HCT116 (cell line): ENCODE results near the gene XDH. TPM values are rescaled to one million over a fixed set of nuclear protein-coding genes. Genes with fewer than 3 reads are reported as not detected.

ENCODE experiments used
- ATAC-seq: fragments of 200-7000 bp; cut with Tn5 transposase; 2 replicates; pipeline ENCODE4 v1.9.1; 2020; ENCODE audit warnings: mild to moderate bottlenecking, moderate library complexity
- BruUV-seq: library from RNA; stranded (reverse); fragments of 400-500 nt; replicated peaks from 2 replicates; lab custom pipeline; 2021; lab: Mats Ljungman, UMichigan
- CTCF ChIA-PET: fragments of 300-600 bp; sonication (Branson Sonifier 250); formaldehyde crosslinking; loops from one replicate; lab custom pipeline; 2021; ENCODE audit warnings: antibody characterized with exemption; lab: Charles Lee
- POLR2A ChIA-PET: fragments of 300-600, 350-600 bp; sonication (Branson Sonifier 250); formaldehyde crosslinking; loops from one replicate; lab custom pipeline; 2021; ENCODE audit warnings: antibody characterized with exemption; lab: Charles Lee
- RAD21 ChIA-PET, 2 experiments: fragments of 300-600 bp; sonication (Branson Sonifier 250); formaldehyde crosslinking; loops; one replicate each; lab custom pipeline; 2023; ENCODE audit warnings: low total read pairs in 2 of 2; ENCODE audit not compliant: uncharacterized antibody in 2 of 2, unreplicated experiment in 2 of 2, low non-redundant PET in 1 of 2; lab: Charles Lee
- DNase-seq: peaks from one replicate; pipeline ENCODE4 v3.0.0-alpha.2; 2010; ENCODE audit warnings: low read depth, low spot score
- H2AFZ ChIP-seq: fragments of 200-600 bp; shearing (Covaris generic), sonication (generic); 2 replicates; pipeline ENCODE4 v1.6.1; 2017; ENCODE audit warnings: low read depth, mixed run types, mixed read lengths, antibody characterized with exemption, low read length; ENCODE audit not compliant: poor library complexity, severe bottlenecking
- H3K27ac ChIP-seq: 2 replicates; pipeline ENCODE4 v1.5.1; 2012; ENCODE audit warnings: low read depth, low read length
- H3K27me3 ChIP-seq: fragments of 200-600 bp; sonication (generic); 2 replicates; pipeline ENCODE4 v1.6.1; 2016; ENCODE audit warnings: mixed run types, low read length, mixed read lengths; ENCODE audit not compliant: insufficient read depth
- H3K36me3 ChIP-seq, 2 experiments: fragments of 200-500 bp in 1 of 2; fragments of 200-600 bp in 1 of 2; sonication (Bioruptor generic) in 1 of 2; sonication (generic) in 1 of 2; 2 replicates each; pipeline versions ENCODE4 v1.5.1 to v1.6.1; 2014 to 2016; ENCODE audit warnings: low read length in 2 of 2, inconsistent platforms in 1 of 2, mixed read lengths in 1 of 2, mixed run types in 1 of 2; ENCODE audit not compliant: insufficient read depth in 2 of 2, control insufficient read depth in 1 of 2
- H3K4me1 ChIP-seq, 2 experiments: fragments of 200-600 bp in 1 of 2; sonication (generic) in 1 of 2; 2 replicates each; pipeline versions ENCODE4 v1.5.1 to v1.6.1; 2012 to 2017; ENCODE audit warnings: low read length in 2 of 2, inconsistent platforms in 1 of 2, mild to moderate bottlenecking in 1 of 2, mixed read lengths in 1 of 2, mixed run types in 1 of 2, moderate library complexity in 1 of 2; ENCODE audit not compliant: insufficient read depth in 2 of 2, control insufficient read depth in 1 of 2
- H3K4me2 ChIP-seq: fragments of 200-600 bp; sonication (generic); 2 replicates; pipeline ENCODE4 v1.6.1; 2017; ENCODE audit warnings: mixed run types, low read length, mixed read lengths
- H3K4me3 ChIP-seq, 2 experiments: fragments of 200-600 bp in 1 of 2; sonication (generic) in 1 of 2; replicated peaks in 1 of 2; 2 replicates each; pipeline ENCODE4 v1.5.1; 2011 to 2016; ENCODE audit warnings: low read length in 2 of 2, control low read depth in 1 of 2, low read depth in 1 of 2, mild to moderate bottlenecking in 1 of 2, mixed read lengths in 1 of 2, mixed run types in 1 of 2
- H3K79me2 ChIP-seq: fragments of 200-600 bp; sonication (generic); 2 replicates; pipeline ENCODE4 v1.6.1; 2017; ENCODE audit warnings: mild to moderate bottlenecking, mixed run types, low read length, moderate library complexity, mixed read lengths; ENCODE audit not compliant: insufficient read depth
- H3K9ac ChIP-seq: fragments of 200-600 bp; sonication (generic); 2 replicates; pipeline ENCODE4 v1.6.1; 2016; ENCODE audit warnings: low read length, mixed read lengths
- H3K9me2 ChIP-seq: fragments of 200-600 bp; sonication (generic), shearing (Covaris generic); 2 replicates; pipeline ENCODE4 v1.6.1; 2017; ENCODE audit warnings: mixed run types, mild to moderate bottlenecking, moderate library complexity; ENCODE audit not compliant: insufficient read depth
- H3K9me3 ChIP-seq, 2 experiments: fragments of 200-500 bp in 1 of 2; fragments of 200-600 bp in 1 of 2; sonication (Bioruptor generic) in 1 of 2; sonication (generic) in 1 of 2; 2 replicates each; pipeline ENCODE4 v1.6.1; 2014 to 2017; ENCODE audit warnings: low read length in 2 of 2, mixed read lengths in 2 of 2, inconsistent platforms in 1 of 2, low read depth in 1 of 2, mild to moderate bottlenecking in 1 of 2, mixed run types in 1 of 2, moderate library complexity in 1 of 2; ENCODE audit not compliant: control insufficient read depth in 1 of 2, insufficient read depth in 1 of 2
- H4K20me1 ChIP-seq: fragments of 200-600 bp; sonication (generic), shearing (Covaris generic); 2 replicates; pipeline ENCODE4 v1.6.1; 2017; ENCODE audit warnings: mixed run types, mild to moderate bottlenecking, moderate library complexity; ENCODE audit not compliant: insufficient read depth
- CBX3 ChIP-seq: IDR thresholded peaks from 2 replicates; pipeline ENCODE4 v1.6.1; 2012; ENCODE audit warnings: low read depth
- CEBPB ChIP-seq: IDR thresholded peaks from 2 replicates; pipeline ENCODE4 v1.6.1; 2012; ENCODE audit warnings: low read depth
- CTCF ChIP-seq, 3 experiments: fragments of 200-600 bp in 1 of 3; sonication (generic) in 1 of 3; IDR thresholded peaks in 2 of 3; conservative IDR thresholded peaks in 1 of 3; 2 replicates each; pipeline ENCODE4 v1.5.1; 2012 to 2017; ENCODE audit warnings: low read depth in 2 of 3, low read length in 2 of 3, antibody characterized with exemption in 1 of 3, borderline replicate concordance in 1 of 3, control low read depth in 1 of 3, mild to moderate bottlenecking in 1 of 3, mixed read lengths in 1 of 3, mixed run types in 1 of 3, moderate library complexity in 1 of 3; ENCODE audit not compliant: insufficient read depth in 1 of 3
- EGR1 ChIP-seq: IDR thresholded peaks from 2 replicates; pipeline ENCODE4 v1.6.1; 2012; ENCODE audit warnings: low read depth
- EZH2 ChIP-seq: fragments of 200-600 bp; sonication (generic); IDR thresholded peaks from 2 replicates; pipeline ENCODE4 v1.6.1; 2017; ENCODE audit warnings: antibody characterized with exemption, mixed run types
- JUND ChIP-seq: IDR thresholded peaks from 2 replicates; pipeline ENCODE4 v1.6.1; 2012
- MAX ChIP-seq: IDR thresholded peaks from 2 replicates; pipeline ENCODE4 v1.6.1; 2012
- RAD21 ChIP-seq: IDR thresholded peaks from 2 replicates; pipeline ENCODE4 v1.6.1; 2012; ENCODE audit warnings: low read depth, mild to moderate bottlenecking
- SIN3A ChIP-seq: IDR thresholded peaks from 2 replicates; pipeline ENCODE4 v1.6.1; 2012; ENCODE audit warnings: low read depth
- SP1 ChIP-seq: IDR thresholded peaks from 2 replicates; pipeline ENCODE4 v1.6.1; 2012; ENCODE audit warnings: low read depth
- SRF ChIP-seq: IDR thresholded peaks from 2 replicates; pipeline ENCODE4 v1.6.1; 2012; ENCODE audit warnings: low read depth
- YY1 ChIP-seq: IDR thresholded peaks from 2 replicates; pipeline ENCODE4 v1.6.1; 2011; ENCODE audit warnings: low read length, low read depth, moderate library complexity, mild to moderate bottlenecking; ENCODE audit not compliant: insufficient replicate concordance; ENCODE audit errors: extremely low read depth
- ZBTB33 ChIP-seq: IDR thresholded peaks from 2 replicates; pipeline ENCODE4 v1.6.1; 2011; ENCODE audit warnings: mild to moderate bottlenecking, low read length, moderate library complexity; ENCODE audit not compliant: insufficient replicate concordance; ENCODE audit errors: extremely low read depth
- ZNF274 ChIP-seq: fragments of 200-500 bp; sonication (Bioruptor generic); IDR thresholded peaks from 2 replicates; pipeline ENCODE4 v1.6.1; 2014; ENCODE audit warnings: mild to moderate bottlenecking, low read depth, low read length, inconsistent platforms
- intact Hi-C: fragments of 100-400 bp; cut with micrococcal nuclease; formaldehyde crosslinking; loops from 2 replicates; pipeline ENCODE4 v1.10.0; 2022
- total RNA-seq: library from RNA; stranded (reverse); gene quantifications from one replicate; pipeline ENCODE4 v1.2.1, GENCODE V29; 2021; ENCODE audit not compliant: unreplicated experiment

XDH gene
- total RNA-seq, 1 experiment from 2014 or later = 0.15 TPM

- RAD21 ChIA-PET = no interaction called here
- no peak for ATAC-seq
- H4K20me1 ChIP-seq = no peaks in the 10 kb centered on the region
Observed at GRCh38 chr2:31329081-31329625, 85.4 kb downstream of the XDH start.

GRCh38 chr2:31328026-31328425 is 86.5 kb downstream of the XDH start:
- ATAC-seq (no peak), DNase-seq (no peak)
- Histone ChIP-seq H3K4me1 (no peaks in the 10 kb centered on the region), H3K9ac (no peak overlapping the region), H3K27me3 (peaks cover 25% of the 10 kb centered on the region), H3K9me2 (no peaks in the 10 kb centered on the region), H3K36me3 (no peaks in the 10 kb centered on the region), H3K27ac (no peak overlapping the region), H4K20me1 (no peaks in the 10 kb centered on the region), H2AFZ (no peak overlapping the region), H3K79me2 (no peaks in the 10 kb centered on the region), H3K9me3 (no peaks in the 10 kb centered on the region), H3K4me3 (no peak overlapping the region), H3K4me2 (no peak overlapping the region)
- intact Hi-C loops = loop anchor here (10.0 kb wide), 1 partner anchor 1163 kb away; no protein-coding TSS in a partner anchor
- CTCF ChIA-PET = no interaction called here
- POLR2A ChIA-PET = no interaction called here
- RAD21 ChIA-PET = no interaction called here
- TF ChIP-seq MAX (no peak), ZBTB33 (no peak), CEBPB (no peak), CBX3 (no peak), EZH2 (no peak), CTCF (IDR thresholded peaks at IDR 0.05 in 2 of 3, conservative IDR thresholded peaks at IDR 0.05 in 1 of 3; ENCODE audit: borderline replicate concordance in 1 of 3, insufficient read depth in 1 of 3, low read depth in 2 of 3, low read length in 2 of 3) (no peak), SIN3A (no peak), YY1 (no peak), RAD21 (no peak), ZNF274 (no peak), EGR1 (no peak), SP1 (no peak)
- BruUV-seq = no TSS peak

More at GRCh38 chr2:31329081-31329625, 85.4 kb downstream of the XDH start:
- POLR2A ChIA-PET = no interaction called here
- H3K4me3 ChIP-seq = no peak overlapping the region
- H3K9me3 ChIP-seq = no peaks in the 10 kb centered on the region
- no peak overlapping the region for H3K27ac ChIP-seq
- no TSS peak for BruUV-seq
- no peaks in the 10 kb centered on the region for H3K79me2 ChIP-seq
- TF ChIP-seq MAX (no peak), CBX3 (no peak), JUND (no peak), EGR1 (no peak), YY1 (no peak), SRF (no peak)
- H3K9me2 ChIP-seq = no peaks in the 10 kb centered on the region
- no peak for DNase-seq
- no peak overlapping the region for H3K9ac ChIP-seq
- H3K4me1 ChIP-seq = no peaks in the 10 kb centered on the region
- intact Hi-C loops = loop anchor here (10.0 kb wide), 1 partner anchor 1164 kb away; no protein-coding TSS in a partner anchor
- CTCF ChIA-PET = no interaction called here
- H3K36me3 ChIP-seq = no peaks in the 10 kb centered on the region
- peaks cover 25% of the 10 kb centered on the region for H3K27me3 ChIP-seq
- no peak overlapping the region for H3K4me2 ChIP-seq
- H2AFZ ChIP-seq = no peak overlapping the region
